SKM-1 (cell line): ENCODE data around the gene CRIP2.

Experiments
- DNase-seq: peaks from one replicate; lab custom pipeline; 2025; ENCODE audit not compliant: unreplicated experiment; lab: John Stamatoyannopoulos, UW

The CRIP2 gene

DNA sequence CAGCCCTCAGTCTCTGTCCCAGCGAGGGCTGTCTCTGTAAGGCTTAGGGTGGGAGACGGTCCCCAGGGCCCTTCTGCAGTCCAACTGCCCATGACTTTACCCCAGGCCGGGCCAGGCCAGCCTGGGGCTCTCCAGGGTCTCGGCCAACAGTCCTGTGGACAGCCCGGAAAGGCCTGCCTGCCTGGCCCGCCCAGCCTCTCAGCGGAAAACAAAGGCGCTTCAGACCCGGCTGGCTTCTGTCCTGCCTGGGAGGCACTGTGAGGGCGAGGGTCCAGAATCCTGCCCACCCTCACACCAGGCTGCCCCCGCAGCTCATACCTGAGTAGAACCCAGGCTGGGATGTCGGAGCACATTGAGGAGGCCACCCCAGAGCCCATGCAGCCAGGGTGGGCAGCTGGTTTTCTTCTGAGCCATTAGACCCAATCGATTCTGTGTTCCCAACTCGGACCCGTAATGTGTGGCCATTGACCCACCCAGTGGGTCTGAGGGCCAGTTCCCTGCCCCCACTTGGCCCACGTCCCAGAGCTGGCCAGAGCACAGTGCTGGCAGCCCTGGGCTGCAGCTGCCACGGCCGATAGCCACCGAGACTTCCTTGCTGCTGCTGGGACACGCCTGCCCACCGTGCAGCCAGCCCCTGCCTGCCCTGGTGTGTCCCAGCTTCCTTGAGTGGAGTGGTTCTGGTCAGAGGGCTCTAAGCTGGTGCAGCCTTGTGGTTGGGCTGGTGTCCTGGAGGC lies 1.6 kb downstream of the CRIP2 start:
- no peak for DNase-seq

DNA sequence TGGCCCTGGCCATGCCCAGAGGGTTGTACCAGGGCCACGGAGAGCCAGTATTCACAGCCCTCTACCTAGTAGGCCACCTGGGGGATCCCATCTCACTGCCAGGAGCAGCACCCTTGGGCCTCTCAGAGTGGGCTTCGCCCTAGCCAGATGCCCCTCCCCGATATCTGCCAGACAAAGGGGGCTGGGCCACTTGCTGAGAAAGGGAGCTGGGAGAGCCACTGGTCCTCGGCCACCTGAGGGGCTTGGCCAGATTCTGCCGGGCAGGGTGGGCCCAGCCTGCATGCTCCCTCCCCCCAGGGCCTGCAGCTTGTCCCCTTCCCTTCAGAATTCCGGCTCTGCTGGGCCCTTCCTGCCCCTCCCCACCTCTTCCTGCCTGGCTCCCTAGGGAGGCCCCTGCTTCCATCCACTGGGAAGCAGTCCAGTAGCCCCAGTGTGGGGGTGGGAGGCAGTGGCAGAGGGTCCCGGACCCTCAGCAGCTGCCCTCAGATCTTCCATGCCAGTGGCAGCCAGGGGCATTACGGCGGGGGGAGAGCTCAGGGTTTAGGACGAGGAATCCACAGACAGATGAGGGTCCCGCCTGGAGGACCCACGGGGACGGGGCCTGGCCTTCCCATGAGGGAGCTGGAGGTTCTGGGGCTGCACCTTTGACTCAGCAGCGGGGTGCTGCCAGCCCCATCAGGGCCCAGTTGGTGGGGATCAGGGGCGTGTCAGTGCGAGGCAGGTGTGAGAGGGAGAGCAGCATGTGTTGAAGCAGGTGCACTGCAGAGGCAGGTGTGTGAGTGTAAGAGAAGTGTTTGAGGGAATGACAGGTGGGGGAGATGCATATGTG lies 2.4 kb downstream of the CRIP2 start:
- no peak for DNase-seq

DNA sequence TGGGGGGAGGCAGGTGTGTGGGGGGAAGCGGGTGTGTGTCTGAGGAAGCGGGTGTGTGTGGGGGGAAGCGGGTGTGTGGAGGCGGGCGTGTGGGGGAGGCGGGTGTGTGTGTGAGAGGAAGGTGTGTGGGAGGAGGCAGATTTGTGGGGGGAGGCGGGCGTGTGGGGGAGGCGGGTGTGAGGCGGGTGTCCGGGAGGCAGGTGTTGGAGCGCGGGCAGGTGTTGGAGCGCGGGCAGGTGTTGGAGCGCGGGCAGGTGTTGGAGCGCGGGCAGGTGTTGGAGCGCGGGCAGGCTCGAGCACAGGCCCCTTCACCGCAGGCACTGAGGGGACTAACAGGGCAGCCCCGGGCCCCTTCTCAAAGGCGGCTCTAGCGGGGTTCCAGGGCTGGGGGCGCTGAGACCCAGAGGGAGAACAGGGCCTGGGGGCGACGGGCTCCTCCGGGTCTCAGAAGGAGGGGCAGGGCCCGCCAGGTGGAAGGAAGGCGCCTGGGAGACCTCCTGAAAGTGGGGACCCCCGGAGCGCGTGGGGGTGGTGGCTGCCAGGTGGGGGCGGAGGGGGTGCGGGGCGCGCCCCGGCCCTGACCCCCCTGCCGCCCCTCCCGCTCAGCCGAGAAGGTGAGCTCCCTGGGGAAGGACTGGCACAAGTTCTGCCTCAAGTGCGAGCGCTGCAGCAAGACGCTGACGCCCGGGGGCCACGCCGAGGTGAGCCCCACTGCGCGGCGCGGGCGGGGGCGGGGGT lies 3.2 kb downstream of the CRIP2 start:
- no peak for DNase-seq

DNA sequence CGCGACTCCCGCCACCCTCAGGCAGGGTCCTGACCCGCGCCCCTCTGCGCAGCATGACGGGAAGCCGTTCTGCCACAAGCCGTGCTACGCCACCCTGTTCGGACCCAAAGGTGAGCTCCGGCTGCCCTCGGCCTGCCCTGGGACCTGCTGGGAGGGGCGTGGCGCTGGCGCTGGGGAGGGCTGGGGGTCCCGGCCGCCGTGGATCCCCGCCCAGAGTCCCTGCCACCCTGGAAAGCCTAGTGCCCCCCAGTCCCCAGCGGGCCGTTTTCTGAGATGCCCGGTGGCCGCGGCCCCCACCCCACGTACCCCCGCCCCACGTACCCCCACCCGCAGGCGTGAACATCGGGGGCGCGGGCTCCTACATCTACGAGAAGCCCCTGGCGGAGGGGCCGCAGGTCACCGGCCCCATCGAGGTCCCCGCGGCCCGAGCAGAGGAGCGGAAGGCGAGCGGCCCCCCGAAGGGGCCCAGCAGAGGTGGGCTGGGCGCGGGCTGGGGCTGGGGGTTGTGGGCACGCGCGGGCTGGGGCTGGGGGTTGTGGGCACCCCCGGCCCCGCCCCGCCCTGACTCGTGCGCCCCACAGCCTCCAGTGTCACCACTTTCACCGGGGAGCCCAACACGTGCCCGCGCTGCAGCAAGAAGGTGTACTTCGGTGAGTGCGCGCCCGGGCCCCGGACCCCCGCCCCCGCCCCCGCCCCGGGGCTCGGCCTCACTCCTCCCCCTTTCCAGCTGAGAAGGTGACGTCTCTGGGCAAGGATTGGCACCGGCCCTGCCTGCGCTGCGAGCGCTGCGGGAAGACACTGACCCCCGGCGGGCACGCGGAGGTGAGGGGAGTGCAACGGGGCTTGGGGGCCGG lies 4.0 kb downstream of the CRIP2 start:
- no peak for DNase-seq

DNA sequence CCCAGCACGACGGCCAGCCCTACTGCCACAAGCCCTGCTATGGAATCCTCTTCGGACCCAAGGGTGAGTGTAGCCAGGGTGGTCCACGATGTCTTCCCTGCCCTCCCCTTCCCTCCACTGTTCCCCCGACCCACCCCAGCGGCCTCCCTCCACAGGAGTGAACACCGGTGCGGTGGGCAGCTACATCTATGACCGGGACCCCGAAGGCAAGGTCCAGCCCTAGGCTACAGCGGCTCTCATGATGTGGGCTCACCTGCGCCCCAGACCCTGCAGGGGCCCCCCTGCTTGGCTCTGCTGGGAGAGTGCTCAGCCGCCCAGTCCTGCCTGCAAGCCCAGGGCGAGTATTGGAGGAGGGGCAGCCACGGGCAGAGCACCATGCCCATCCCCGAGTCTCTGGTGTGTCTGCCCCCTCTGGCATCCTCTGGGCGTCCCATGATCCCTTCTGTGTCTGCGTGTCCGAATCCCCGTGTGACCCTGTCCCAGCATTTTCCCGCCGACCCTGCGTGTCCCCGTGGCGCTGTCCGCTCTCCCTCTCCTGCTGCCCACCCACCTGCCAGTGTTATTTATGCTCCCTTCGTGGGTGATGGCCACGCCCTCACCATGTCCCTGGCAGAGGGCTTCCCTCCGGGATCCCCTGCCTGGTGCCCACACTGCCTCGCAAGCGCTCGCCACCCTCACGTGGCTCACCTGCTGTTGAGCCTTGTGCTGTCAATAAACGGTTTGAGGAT lies 5.0 kb downstream of the CRIP2 start:
- no peak for DNase-seq

DNA sequence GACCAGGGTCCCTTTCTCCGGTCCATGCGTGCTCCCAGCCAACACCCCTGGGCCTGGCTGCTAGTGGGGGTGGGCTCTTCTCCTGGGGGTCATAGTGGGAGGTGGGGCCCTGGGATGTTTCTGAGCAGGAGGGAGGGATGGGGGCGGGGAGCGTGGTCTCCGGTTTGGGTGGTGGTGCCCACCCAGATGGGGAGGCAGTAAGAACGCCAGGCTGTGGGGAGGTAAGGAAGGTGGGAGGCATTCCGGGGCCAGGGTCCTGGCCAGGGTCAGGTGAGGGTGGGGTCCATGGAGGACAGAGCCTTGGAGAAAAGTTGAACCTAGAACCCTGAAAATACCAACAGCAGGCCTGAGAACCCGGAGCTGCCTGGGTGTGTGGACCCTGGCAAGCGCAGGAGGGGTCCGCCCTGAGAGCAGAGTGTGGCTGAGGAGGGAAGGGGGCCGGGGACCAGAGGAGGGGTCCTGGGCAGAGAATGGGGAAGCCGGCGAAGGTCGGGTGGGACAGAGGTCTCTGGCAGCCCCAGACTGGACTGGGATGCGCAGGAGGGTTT lies 5.7 kb downstream of the CRIP2 start:
- no peak for DNase-seq

DNA sequence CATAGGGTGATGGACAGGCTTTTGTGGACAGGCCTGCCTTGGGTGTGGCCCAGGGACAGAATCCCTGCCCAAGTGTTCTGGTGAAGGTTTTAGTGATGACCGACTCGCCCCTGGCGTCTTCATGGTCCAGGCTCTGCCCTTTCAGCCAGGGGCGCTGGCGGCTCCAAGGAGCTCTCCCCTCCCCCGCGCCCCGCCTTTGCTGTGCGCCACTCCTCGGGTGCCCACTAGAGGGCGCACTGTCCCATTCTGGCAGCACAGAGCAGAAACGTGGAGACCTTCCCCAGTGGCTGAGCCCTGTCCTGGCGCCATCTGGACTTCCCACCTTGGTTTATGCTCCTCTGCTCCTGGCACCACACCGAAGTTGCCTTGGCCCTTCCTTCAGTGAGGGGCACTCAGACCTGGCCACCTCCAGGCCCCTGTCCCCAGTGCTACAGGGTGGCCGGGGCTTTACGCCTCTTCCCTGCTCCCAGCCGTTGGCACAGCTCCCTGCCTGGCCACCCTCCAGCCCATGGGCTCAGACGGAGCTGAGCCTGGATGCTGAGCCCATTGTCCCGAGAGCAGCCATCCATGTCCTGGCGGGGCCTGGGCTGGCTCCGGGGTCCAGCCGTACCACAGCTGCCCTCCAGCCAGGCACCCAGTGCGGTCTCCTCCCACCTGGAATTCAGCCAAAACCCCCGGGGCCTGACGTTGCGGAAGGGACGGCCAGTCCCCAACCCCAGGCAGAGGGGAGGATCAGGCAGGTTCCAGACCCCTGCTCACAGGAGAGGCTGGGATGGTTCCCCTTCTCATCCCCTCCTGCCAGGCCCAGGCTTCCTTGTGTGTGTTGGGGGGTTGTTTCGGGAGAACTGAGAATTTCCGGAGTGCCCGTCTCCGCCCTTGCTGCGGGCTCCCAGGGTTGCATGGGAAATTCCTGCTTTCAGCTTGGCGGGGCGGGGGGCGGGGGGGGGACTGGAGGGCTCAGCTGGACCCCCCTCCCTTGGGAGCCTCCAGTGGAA lies 6.5 kb downstream of the CRIP2 start:
- peak; percentile 6 for DNase-seq

DNA sequence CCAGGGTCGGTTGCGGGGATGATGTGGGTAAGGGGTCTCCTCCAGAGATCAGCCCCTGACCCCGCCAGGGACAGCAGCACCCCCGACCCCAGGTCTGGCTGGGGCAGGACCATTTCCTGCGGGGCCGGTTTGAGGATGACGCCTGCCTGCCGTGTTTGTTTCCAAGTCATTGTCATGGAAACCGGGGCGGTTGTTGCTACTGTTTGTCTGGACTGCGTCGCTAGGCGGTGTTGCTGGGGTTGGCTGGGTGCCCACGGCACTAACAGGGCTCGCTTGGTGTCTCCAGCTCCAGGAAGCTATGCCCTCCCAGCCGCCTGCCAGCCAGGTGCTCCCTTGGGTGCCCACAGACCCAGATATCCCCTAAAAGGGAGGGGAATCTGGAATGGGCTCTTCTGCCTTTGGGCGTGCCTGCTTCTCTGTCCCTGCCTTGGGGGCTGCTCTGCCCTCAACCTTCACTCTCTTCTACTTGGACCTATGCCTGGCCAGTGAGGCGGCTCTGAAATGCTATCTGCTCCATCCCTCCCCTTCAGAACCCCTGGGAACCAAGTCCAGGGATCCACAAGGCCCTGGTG lies 7.4 kb downstream of the CRIP2 start:
- peak; percentile 35 for DNase-seq

DNA sequence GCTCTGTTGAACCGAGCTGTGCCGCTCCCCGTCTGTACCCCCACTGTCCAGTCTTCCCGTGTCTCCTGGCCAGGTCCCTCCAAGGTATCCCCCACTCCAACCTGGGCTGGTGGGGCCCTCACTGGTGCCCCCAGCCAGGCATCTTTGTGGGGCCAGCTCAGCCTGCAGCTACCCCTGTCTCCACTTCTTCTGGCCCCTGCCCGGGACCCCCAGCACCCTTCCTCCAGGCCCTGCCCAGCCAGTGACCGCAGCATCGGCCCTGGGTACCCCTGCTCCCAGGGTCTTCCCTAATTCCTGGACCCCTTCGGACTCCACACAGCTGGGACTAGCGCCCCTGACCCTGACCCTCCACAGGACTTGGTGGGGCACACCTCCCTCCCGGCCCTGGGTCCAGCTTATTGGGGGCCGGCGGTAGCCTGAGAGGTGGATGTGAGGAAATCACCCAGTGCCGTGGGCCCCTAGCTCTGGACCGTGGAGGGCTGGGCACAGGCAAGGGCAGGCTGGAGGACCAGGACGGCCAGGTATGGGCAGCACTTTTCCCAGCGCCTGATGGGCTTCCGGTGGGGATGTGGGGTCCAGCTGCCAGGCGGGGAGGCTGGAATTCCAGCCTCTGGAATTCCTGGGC lies 8.0 kb downstream of the CRIP2 start:
- no peak for DNase-seq

DNA sequence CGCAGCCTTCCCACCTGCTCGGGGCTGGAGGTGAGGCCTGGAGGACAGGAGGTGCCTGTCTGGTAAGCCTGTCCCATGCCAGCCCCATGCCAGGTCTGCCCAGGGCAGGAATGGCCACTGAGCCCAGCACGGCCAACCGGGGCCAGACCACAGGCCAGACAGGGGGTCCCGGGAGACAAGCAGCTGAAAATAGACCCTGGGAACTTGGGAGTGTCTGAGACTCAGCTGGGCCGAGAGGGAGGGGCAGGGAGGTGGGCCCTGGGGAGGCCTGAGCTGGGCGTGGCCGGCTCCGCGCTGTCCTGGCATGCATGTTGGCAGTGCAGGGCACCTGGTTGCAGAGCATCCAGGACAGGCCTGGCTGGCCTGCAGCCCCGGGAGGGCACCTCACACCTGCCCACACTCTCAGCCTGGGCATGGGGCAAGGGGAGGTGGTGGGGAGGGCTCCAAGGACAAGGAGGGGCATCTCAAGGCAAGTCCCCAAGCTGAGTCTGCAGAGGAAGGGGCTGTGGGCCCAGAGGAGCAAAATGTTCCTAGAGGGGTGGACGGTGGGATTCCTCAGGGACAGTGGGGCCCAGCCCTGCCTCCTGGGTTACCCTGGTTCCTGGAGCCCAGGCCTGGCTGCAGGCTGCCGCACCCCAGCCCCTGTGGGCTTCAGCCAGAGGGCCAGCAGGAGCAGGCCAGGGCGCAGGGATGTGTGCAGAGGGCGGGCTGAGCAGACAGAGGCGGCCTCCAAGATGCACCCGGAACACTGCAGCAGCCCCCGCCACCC lies 8.9 kb downstream of the CRIP2 start:
- no peak for DNase-seq

DNA sequence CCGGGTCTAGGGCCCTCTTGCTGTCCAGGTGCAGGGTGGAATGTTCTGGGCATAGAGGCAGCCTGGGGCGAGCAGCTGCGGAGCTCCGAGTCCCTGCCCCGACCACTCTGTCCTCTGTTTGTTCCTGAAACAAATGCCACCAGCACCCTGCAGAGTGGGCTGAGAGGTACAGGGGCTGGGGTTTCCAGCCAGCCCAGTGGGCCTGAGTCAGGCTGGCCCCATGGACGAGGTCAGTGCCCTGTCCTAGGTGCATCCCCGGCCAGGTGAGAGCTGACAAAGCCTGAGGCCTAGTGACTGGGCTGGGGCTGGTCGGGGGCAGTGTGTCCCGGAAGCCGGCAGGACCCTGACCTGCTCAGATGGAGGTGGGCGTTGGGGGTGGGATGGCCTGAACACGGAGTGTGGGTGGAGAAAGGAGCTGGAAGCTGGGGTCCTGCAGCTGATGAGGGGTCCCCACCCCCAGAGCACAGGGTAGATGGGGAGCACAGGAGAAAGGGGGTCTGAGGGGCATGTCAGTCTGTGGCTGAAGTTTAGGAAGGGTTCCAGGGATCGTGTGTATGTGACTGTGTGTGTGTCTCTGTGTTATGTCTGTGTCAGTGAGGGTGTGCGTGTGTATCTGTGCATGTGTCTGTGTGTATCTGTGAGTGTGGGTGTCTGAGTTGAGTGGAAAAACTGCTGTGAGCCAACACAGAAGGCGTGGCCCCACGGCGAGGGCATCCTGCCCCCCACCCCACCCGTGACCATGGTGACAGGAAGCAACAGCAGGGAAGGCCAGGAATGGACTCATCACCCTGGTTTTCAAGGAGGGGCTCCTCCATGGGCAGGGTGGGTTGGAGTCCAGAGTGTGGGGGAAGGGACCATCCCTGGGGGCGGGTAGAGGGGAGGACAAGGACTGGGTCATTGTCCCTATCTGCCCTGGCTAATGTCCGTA lies 9.7 kb downstream of the CRIP2 start:
- no peak for DNase-seq

DNA sequence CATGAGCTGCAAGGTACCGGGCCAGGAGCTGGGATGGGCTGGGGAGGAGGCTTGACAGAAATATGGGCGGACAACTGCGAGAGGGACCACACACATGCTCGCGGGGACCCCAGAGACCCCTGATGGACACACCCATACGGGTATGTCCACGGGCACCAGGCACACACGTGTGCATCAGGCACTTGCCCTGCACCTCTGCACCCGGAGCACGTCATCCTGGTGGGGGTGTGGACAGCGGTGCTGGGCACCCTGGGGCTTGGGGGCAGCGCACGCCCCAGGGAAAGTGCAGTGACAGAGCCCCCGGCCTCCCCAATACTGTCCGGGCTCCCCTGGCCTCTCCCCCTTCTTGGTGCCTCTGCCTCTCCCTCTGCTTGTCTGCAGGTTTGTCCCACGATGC lies 10.4 kb downstream of the CRIP2 start:
- DNase-seq = no peak

DNA sequence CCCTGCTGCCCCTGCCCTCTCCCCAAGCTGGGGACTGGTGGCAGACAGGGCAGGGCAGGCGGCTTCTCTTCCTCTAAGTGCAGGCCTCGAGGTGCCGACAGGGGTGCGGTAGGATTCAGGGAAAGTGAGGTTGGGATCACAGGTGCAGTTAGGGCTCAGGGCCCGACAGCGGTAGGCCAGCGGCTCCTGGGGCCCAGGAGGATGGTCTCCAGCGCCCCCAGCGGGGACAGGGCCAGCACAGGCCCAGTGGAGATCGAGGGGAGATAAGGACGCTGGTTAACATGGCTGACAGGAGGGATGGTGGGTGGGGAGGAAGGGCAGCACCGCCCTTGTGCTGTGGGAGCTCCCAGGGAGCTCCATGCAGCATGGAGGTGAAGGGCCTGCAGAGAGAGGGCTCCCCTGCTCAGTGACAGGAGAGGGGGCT lies 11.1 kb downstream of the CRIP2 start:
- DNase-seq = no peak

DNA sequence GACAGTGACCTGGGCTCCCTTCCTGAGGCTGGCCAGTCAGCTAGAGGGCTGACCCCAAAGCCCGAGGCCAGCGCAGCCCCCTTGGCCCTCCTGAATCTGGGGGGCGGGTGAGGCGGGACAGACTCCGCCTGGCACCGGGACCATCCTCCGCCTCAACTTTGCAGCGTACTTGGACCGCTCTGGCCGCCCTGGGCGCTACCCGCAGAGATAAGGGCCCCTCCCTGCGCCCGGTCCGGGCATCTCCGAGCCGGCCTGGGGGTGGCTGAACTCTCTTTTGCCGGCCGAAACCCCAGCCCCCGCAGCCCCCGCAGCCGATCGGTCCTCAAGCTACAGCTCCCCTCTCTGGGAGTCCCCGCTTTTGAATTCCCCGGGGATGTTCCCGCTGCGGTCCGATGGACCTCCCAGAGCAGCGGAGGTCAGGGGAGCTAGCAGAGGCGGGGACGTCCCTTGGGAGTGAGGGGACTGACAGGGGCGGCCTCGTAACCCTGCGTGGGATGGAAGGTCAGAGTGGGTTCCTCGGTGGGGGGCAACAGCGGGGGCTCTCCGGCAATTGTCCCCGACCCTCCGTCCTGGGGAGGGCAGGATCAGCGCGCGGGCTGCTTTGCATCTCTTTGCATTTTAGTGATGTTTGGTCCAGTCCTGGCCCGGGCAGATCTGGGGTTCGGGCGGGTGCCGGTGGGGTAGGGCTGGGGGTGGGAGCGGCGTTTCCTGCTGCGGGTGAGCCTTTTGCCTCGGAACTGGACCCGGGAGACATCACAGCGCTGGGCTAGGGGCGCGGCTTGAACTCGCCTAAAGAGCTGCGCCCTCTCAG lies 11.7 kb downstream of the CRIP2 start, which contains the start of gene CRIP1:
TSS of gene CRIP1 (plus strand) at position 724 of the 811 bp plus-strand sequence. CDS start 374 bp downstream, outside the sequence.
- no peak for DNase-seq

DNA sequence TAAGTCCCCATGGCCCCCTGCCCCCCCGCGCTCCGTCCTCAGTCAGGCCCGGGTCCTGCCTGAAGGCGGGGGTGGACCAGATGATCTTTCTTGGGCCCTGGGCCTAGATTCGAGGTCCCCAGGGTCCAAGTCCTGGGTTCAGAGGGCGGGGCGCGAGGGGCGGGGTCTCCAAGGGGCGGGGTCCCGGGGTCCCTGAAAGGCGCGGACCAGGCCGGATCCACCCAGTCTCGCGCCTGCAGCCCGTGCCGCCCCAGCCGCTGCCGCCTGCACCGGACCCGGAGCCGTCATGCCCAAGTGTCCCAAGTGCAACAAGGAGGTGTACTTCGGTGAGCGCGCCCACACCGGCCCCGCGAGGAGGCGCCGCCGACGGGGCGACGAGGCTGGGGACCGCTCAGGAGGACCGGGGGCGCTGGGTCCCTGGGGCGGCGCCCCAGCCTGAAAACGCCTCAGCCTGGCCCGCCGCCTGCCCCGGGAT lies 12.4 kb downstream of the CRIP2 start:
- DNase-seq = no peak
